Measurements from ENCODE around the gene FAHD1.
"Not testable (repeated sequence)": the region's sequence is repeated elsewhere in the genome, so short reads cannot be mapped to it uniquely, and the experiment has no call there.

Gene FAHD1

DNA sequence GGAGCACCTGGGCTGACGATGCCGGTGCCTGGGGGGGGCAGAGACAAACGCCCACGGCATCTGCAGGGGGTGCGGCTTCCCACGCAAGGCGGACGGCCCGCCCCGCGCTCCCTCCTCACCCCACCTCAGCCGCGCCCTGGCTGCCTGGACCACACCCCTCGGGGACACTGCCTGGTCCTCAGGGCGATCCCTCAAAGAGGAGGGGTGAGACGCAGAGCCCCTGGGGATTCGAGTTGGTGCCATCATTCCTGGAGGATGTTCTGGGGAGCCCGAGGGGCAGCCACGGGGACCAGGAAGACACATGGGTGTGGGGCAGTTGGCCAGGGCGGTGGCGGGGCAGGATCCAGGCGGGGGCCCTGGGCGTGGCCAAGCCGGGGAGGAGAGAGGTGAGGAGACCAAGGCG is 37.4 kb upstream of the FAHD1 start:
- no peak for DNase-seq (ENCODE audit: low read depth)

DNA sequence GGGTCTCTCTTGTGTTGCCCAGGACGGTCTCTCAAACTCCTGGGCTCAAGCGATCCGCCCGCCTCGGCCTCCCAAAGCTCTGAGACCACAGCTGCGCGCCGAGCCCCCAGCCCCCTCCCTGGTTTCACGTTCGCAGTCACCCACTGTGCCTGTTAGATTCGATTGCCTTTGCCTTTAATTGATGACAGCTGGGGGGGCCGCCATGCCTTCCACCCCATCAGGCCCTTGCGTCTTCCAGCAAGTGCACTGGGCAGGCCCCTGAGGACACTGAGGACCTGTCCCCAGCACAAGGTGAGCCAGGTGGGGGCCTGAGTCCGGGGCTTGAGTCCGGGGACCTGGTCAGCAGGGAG is 36.8 kb upstream of the FAHD1 start:
- no peak for DNase-seq (ENCODE audit: low read depth)

GRCh38 chr16:1790611-1791255 is 36.3 kb upstream of the FAHD1 start:
- no peak for DNase-seq (ENCODE audit: low read depth)

GRCh38 chr16:1791256-1791942 is 35.6 kb upstream of the FAHD1 start:
- no peak for DNase-seq (ENCODE audit: low read depth)

GRCh38 chr16:1791943-1792812 is 34.8 kb upstream of the FAHD1 start:
- no peak for DNase-seq (ENCODE audit: low read depth)

- DNase-seq (ENCODE audit: low read depth) = no peak
These were observed 34.0 kb upstream of the FAHD1 start for GRCh38 chr16:1792836-1793577.

GRCh38 chr16:1793578-1794220 is 33.3 kb upstream of the FAHD1 start, which contains the start of gene IGFALS:
Gene IGFALS, minus strand, starts transcription at chr16:1793705. Its CDS starts 53 bp downstream, at chr16:1793652.
- no peak for DNase-seq (ENCODE audit: low read depth)

GRCh38 chr16:1794221-1794871 is 32.7 kb upstream of the FAHD1 start:
- no peak for DNase-seq (ENCODE audit: low read depth)

DNA sequence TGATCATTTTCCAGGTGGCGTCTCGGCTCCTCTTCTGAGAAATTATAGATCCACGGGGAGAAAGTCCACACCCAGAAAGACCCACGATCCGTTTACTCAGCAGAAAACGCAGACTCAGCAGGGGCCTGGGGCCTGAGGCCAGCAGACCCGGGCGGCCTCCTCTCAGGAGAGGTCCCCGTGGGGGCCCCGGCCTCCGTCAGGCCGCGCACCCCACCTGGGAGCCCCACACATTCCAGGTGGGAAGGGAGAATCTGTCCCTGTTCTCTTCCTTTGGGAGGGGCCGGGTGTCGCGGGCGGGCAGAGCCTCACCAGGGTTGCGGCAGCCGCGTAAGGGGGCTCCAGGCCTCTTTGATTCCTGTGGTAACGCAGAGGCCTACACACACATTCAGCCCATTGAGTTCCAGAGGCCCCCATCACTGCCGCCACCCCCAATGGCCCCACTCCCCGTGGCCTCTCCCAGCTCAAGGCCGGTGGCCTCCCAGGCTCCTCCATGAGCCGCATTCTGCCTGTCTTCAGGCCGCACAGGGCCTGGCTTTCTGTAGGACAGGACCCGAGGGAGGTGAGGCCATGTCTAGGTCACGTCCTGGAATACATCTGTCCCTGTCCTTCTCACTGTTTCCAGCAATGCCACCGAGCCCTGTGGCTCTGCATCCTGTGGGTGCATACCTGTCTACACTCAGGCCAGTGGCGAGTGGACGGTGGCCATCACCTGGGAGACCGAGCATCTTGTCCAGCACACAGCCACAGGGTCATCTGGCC is 31.9 kb upstream of the FAHD1 start:
- no peak for DNase-seq (ENCODE audit: low read depth)

DNA sequence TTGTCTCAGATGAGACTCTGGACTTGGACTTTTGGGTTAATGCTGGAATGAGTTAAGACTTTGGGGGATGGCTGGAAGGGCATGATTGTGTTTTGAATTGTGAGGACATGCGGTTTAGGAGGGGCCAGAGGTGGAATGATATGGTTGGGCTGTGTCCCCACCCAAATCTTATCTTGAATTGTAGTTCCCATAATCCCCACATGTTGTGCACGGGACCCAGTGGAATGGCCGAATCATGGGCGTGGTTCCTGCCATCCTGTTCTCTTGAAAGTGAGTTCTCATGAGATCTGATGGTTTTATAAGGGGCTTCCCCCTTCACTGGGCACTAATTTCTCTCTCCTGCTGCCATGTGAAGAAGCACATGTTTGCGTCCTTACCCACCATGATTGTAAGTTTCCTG is 27.7 kb upstream of the FAHD1 start:
- DNase-seq (ENCODE audit: low read depth) = not testable (repeated sequence)

DNA sequence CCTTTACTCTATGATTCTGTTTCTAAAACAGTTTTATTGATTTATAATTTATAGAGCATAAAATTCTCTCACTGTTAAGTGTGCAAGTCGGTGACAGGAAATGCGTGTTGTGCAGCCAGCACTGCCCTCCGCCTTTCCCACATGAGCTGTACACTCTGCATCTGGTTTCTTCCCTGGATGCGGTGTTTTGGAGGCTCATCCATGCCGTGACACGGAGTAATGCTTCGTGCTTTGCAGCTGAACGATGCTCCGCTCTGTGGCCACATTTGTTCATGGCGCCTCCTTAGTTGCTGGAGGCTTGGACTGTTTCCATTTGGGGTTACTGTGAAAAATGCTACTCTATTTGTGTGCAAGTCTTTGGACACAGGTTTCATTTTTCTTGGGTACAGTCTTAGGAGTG is 26.3 kb upstream of the FAHD1 start:
- DNase-seq (ENCODE audit: low read depth) = no peak

DNA sequence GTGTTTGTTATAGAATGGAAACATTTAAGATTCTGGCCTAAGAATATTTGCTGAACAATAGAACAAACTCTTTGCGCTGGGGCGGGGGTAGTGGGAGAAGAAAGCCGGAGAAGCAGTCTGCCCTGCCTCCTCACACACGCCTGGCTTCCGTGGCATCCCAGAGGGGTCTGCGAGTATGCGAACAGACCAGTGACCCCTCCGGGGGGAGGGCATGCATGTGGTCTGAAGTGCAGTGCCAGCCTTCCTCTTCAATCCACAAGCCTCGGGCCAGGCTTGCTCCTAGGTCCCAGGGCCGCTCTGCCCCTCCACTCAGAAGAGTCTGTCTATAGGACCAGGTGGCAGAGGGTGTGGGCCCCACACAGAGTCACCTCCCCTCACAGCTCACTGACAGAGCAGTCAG is 19.4 kb upstream of the FAHD1 start:
- no peak for DNase-seq (ENCODE audit: low read depth)

DNA sequence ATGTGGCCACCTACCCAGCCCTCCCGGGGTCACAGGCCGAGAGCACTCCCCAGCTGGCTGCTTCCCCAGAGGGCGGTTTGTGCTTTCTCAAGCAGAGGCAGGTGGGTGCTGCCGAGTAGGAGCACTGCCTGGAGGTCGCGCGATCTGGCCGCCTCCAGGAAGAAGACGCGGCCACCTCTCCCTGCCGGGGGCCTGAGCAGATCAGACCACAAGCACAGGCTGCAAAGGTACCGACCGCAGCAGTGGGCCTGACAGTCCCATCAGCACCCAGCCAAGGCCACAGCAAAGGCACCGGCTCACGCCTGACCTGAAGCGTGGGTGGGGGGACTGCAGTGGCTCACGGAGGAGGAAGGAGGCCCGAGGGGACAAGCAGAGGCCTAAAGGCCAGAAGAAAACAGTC is 18.3 kb upstream of the FAHD1 start:
- DNase-seq (ENCODE audit: low read depth) = no peak

DNA sequence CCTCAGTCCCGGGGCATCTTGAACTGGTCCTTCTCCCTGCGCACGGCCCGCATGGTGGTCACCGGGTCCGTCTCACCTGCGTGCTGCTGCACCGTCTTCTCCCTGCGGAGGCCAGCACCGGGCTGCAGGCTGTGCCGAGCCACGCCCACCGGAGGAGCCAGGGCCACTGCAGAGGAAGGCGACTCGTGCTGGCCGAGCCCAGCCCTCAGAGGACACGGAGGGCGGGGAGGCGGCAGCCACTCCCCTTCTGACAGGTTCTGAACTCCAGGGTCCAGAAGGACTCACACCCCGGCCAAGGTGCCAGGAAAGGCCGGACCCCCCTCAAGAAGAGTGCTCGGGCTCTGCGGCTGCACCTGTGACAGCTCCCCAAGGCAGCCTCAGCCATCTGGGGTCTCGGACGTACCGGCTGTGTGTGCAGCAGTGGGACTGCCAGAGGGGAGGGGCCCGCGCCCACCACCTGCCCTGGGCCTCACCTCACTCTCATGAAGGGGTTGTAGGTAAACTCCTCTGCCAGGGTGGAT is 17.7 kb upstream of the FAHD1 start:
- no peak for DNase-seq (ENCODE audit: low read depth)

GRCh38 chr16:1810106-1810505 is 16.9 kb upstream of the FAHD1 start:
- no peak for DNase-seq (ENCODE audit: low read depth)

DNA sequence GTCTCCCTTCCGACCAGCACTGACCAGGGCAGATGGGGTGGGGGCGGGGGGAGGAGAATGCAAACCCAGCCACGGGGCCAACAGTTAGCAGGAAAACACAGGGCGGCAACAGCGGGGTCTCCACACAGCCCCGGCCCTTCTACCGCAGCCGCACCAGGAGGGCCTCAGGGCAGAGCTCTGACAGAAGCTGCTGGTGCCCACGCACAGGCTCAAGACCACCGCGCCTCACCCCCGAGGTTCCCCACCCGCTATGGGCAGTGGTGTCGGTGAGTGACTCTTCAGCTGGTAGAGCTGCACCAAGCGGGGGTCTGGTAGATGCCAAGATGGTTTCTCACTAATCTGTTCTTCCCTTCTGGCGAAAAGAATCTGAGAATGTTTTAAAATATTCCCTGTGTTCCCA is 16.5 kb upstream of the FAHD1 start:
- DNase-seq (ENCODE audit: low read depth) = no peak

DNA sequence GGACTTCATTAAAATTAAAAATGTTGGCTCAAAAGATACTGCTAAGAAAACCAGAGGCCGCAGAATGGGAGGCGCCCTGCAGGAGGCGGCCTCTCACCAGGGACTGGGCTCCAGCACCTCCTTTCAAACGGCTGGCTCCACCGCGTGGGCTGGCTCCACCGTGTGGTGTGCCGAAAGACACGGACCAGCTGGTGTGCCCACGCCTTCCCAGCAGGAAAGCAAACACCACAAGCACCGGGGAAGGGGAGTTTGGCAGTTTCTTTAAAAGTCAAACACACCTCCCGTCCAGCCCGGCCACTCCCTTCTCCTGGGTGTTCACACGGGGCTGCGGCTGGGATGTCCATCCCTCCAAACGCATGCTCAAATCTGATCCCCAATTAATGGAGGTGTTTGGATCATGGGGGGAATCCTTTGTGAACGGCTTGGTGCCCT is 14.3 kb upstream of the FAHD1 start:
- no peak for DNase-seq (ENCODE audit: low read depth)

DNA sequence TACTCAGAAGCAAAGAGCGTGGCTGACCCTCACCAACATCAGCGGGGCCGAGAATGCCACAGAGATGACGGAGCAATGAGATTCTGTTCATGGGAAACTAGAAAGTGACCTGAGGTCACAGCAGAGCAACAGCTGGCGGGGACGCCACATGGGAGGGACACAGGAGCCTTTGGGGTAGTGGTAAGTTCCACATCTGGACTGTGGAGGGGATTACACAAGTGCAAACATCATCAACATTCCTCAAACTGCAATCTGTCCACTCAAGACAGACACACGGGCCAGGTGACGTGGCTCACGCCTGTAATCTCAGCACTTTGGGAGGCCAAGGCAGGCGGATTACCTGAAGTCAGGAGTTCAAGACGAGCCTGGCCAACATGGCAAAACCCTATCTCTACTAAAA is 11.5 kb upstream of the FAHD1 start:
- DNase-seq (ENCODE audit: low read depth) = no peak

DNA sequence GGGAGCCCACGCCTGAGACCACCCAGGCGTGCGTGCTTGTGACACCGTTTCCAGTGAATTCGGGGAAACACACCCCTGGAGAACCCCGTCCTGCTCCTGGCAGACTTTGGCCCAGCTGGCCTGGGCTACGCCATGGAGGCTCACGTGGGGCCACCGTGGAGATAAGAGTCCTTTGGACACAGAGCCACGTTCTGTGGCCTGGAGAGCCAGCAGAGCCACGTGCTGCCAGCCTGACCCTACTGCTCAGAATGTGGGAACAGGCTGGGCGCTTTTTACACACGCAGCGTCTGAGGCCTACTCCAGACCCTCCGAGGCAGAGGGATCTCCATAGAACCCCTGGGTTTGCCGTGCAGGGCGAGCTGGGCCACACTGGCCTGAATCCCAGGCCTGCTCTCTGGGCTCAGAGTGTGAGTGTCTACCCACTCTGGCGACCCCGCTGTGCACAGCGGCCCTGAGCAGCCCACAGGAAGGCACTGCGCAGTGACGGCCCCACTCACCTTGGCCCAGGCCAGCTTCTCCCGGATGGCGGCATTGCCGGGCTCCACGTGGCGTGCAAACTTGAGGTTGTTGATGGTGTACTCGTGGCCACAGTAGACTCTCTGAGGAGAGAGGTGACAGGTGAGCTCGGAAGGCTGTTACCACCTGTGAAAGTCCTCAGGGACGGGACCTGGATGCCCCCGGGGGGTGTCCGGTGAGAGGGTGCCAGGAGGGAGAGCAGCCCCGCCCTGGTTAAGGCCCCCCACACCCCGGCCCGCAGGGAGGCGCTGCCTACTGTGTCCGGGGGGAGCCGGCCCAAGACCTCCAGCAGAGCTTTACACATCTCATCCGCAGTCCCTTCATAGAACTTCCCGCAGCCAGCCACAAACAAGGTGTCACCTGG is 10.4 kb upstream of the FAHD1 start:
- DNase-seq (ENCODE audit: low read depth) = no peak

Data from CMK (cell line).